Esophagus muscularis mucosa (tissue), 4 donors: Measurements from ENCODE around the gene INPP5B. TPM values are rescaled to one million over a fixed set of nuclear protein-coding genes. Genes with fewer than 3 reads are reported as not detected.

Experiments used
- DNase-seq: peaks from one replicate; pipeline ENCODE4 v3.0.0-alpha.2; 2017; ENCODE audit errors: extremely low spot score
- H3K27ac ChIP-seq, 4 donors: fragments of 200-600 bp; sonication (generic); replicated peaks in 1 of 4; 1 replicate in 3 of 4; 2 replicates in 1 of 4; pipeline ENCODE4 v1.5.1; 2016 to 2019; ENCODE audit warnings: mild to moderate bottlenecking in 1 of 4
- H3K27me3 ChIP-seq, 4 donors: fragments of 200-600 bp; sonication (generic); one replicate each; pipeline versions ENCODE4 v1.5.1 to v1.6.0; 2016 to 2019
- H3K36me3 ChIP-seq, 4 donors: fragments of 200-600 bp; sonication (generic); one replicate each; pipeline ENCODE4 v1.5.1; 2016 to 2019
- H3K4me1 ChIP-seq, 4 donors: fragments of 200-600 bp; sonication (generic); one replicate each; pipeline ENCODE4 v1.5.1; 2016 to 2019
- H3K4me3 ChIP-seq, 4 donors: fragments of 200-600 bp; sonication (generic); 1 replicate in 2 of 4; 2 replicates in 2 of 4; pipeline ENCODE4 v1.5.1; 2016 to 2019; ENCODE audit warnings: mild to moderate bottlenecking in 4 of 4, moderate library complexity in 1 of 4
- H3K9me3 ChIP-seq, 4 donors: fragments of 200-600 bp; sonication (generic); 1 replicate in 3 of 4; 2 replicates in 1 of 4; pipeline ENCODE4 v1.5.1; 2016 to 2019
- EP300 ChIP-seq: sonication (generic); formaldehyde crosslinking; IDR thresholded peaks from one replicate; pipeline ENCODE4 v1.6.1; 2017; ENCODE audit warnings: antibody characterized with exemption
- POLR2A ChIP-seq: fragments of 450-650 bp; IDR thresholded peaks from one replicate; pipeline ENCODE4 v1.6.1; 2017; ENCODE audit warnings: antibody characterized with exemption, moderate library complexity, mild to moderate bottlenecking, low read depth
- POLR2AphosphoS5 ChIP-seq, 2 donors: sonication (generic); formaldehyde crosslinking; IDR thresholded peaks; one replicate each; pipeline ENCODE4 v1.6.1; 2017; ENCODE audit warnings: antibody characterized with exemption in 2 of 2
- WGBS: methylation state at CpG from one replicate; pipeline ENCODE4 v1.1.5; 2018; 5-methylcytosine and 5-hydroxymethylcytosine counted together
- intact Hi-C: fragments of 100-400 bp; cut with DNase I; formaldehyde crosslinking; loops from one replicate; pipeline ENCODE4 v1.15.1; 2023
- total RNA-seq, 4 donors: library from RNA; depleted of rRNA; stranded (reverse); fragments of >200 nt; gene quantifications; one replicate each; pipeline versions ENCODE4 v1.1.0 to v1.2.1, GENCODE V29; 2016
- TF ChIP-seq, protein P1 (sequence below), 3 experiments: fragments of 200-600 bp in 2 of 3; fragments of 450-650 bp in 1 of 3; sonication (generic) in 2 of 3; IDR thresholded peaks; one replicate each; pipeline ENCODE4 v1.5.1; 2017 to 2019; ENCODE audit warnings: antibody characterized with exemption in 3 of 3, mild to moderate bottlenecking in 2 of 3, moderate library complexity in 1 of 3

INPP5B gene
- total RNA-seq, 4 donors from 2014 or later, result 31.1 to 38.9 (median 36.8) TPM

DNA sequence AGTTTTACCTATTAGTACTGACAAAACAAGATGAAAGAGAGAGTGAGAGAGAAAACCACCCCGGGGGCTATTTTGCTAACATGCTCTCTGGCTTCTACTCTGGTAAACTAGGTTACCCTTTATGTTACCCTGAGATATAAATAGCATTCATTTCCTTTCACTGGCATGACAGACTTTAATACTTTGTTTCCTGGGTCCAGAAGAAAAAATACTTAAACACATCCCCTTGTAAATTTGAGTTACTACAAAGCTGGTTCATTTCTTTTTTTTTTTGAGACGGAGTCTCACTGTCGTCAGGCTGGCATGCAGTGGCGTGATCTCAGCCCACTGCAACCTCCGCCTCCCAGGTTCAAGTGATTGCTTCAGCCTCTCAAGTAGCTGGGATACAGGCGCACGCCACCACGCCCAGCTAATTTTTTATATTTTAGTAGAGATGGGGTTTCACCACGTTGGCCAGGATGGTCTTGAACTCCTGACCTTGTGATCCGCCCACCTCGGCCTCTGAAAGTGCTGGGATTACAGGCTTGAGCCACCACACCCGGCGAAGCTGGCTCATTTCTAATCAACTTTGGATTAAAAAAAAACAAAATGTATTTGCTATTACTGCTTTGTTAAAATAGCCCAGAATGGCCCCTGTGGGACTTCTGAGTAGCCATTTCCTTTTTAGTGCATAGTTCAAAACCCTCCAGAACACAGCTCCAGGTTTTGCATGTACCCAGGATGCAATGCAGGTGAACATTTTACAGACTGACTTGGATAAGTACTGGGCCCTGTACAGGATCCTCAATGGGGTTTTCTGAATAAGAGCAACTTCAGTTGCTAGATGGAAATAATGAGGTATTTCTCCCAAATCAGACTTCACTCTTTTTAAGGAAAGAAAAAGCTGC is 20.6 kb downstream of the INPP5B start:
- Histone ChIP-seq H3K36me3 (peaks cover 0 to 48% (median 12%) of the 10 kb centered on the region in 4 donors), H3K27me3 (no peaks in the 10 kb centered on the region), H3K27ac (peak overlapping the region in 2 of 4 donors; percentile 14 to 30), H3K9me3 (no peaks in the 10 kb centered on the region), H3K4me1 (peaks cover 26 to 40% (median 32%) of the 10 kb centered on the region in 4 donors), H3K4me3 (no peak overlapping the region)
- no peak for DNase-seq
- 69% methylated on average over 13 of the region's 13 CpGs for WGBS
- intact Hi-C loops, result no loop called here
- TF ChIP-seq POLR2AphosphoS5 (IDR thresholded peaks at IDR 0.05), result no peak
- TF ChIP-seq POLR2A, result no peak
- TF ChIP-seq, protein P1, sequence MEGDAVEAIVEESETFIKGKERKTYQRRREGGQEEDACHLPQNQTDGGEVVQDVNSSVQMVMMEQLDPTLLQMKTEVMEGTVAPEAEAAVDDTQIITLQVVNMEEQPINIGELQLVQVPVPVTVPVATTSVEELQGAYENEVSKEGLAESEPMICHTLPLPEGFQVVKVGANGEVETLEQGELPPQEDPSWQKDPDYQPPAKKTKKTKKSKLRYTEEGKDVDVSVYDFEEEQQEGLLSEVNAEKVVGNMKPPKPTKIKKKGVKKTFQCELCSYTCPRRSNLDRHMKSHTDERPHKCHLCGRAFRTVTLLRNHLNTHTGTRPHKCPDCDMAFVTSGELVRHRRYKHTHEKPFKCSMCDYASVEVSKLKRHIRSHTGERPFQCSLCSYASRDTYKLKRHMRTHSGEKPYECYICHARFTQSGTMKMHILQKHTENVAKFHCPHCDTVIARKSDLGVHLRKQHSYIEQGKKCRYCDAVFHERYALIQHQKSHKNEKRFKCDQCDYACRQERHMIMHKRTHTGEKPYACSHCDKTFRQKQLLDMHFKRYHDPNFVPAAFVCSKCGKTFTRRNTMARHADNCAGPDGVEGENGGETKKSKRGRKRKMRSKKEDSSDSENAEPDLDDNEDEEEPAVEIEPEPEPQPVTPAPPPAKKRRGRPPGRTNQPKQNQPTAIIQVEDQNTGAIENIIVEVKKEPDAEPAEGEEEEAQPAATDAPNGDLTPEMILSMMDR (IDR thresholded peaks at IDR 0.05), result no peak
- no peak for TF ChIP-seq EP300

DNA sequence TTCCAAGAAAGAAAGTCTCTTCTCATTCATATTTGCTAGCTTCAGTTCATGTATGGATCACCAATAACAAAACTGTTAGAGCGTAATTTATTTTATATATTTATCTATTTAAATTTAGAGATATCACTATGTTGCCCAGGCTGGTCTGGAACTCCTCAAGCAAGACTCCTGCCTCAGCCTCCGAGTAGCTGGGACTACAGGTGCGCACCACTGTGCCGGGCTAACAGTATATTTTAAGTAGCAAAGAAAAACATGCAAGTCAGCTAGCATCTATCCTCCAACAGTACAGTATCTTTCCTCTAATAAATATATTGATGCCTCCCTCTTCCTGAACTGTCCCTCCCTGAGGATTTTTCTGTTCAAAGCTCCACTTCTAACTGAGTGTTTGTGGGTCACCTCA is 21.5 kb downstream of the INPP5B start:
- Histone ChIP-seq H3K9me3 (no peaks in the 10 kb centered on the region), H3K4me3 (no peak overlapping the region), H3K4me1 (peaks cover 16 to 31% (median 22%) of the 10 kb centered on the region in 4 donors), H3K27ac (no peak overlapping the region), H3K27me3 (no peaks in the 10 kb centered on the region), H3K36me3 (peaks cover 0 to 53% (median 12%) of the 10 kb centered on the region in 4 donors)
- WGBS, result 79% methylated on average over 4 of the region's 4 CpGs
- DNase-seq, result no peak
- TF ChIP-seq POLR2A (no peak), EP300 (no peak), POLR2AphosphoS5 (IDR thresholded peaks at IDR 0.05) (no peak)
- TF ChIP-seq, protein P1 (IDR thresholded peaks at IDR 0.05), result no peak
- intact Hi-C loops, result no loop called here

DNA sequence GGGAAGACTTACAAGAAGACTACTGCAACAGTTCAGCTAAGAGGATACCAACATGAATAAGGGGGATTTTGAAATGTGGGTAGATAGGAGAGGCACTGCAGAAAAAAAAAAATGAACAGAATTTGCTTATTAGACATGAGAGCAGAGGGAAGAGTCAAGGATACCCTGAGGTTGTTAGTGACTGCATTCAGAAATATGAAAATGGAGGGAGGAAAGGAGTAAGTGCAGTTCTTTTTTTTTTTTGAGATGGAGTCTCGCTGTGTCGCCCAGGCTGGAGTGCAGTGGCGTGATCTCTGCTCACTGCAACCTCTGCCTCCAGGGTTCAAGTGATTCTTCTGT is 23.3 kb downstream of the INPP5B start:
- no peak for DNase-seq
- 95% methylated on average over 3 of the region's 3 CpGs for WGBS
- Histone ChIP-seq H3K27ac (no peak overlapping the region), H3K4me3 (no peak overlapping the region), H3K4me1 (peaks cover 14 to 33% (median 23%) of the 10 kb centered on the region in 4 donors), H3K36me3 (peaks cover 0 to 48% (median 15%) of the 10 kb centered on the region in 4 donors), H3K9me3 (no peaks in the 10 kb centered on the region), H3K27me3 (no peaks in the 10 kb centered on the region)
- TF ChIP-seq POLR2A (no peak), POLR2AphosphoS5 (IDR thresholded peaks at IDR 0.05) (no peak), EP300 (no peak)
- TF ChIP-seq, protein P1 (IDR thresholded peaks at IDR 0.05), result no peak
- intact Hi-C loops, result no loop called here

DNA sequence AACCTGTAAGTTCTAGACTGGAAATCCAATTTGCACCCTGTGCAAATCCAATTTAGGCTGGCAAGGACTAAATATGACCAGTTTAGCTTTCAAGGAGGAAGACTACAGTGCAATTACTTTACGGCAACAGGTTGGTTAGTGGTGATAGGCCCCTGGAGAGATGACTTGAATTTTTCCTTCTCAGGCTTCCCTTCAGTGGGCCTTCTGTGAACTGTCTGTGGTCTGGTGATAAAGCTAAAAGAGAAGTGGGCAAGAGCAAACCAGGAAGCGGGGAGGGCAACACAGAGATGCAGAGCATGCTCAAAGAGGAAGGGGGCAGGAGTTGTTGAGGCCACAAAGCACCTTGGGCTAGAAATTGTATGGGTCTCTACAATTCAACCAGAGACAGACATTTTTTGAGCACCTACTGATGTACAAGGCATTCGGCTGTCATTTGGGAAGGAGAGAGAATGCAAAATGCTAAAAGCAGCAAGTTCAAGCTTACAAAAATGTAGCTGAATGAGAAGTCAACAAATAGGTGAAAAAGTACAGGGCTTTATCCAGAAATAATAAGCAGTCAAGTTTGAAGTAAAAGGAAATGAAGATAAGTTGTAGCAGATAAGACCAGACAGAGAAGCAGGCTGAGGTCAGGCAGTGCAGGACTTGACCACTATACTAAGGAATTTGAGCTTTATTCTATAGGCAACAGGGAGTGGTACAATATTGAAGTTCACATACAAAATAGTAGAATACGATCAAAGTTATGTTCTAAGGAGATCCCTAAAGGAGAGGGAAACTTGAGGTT is 23.9 kb downstream of the INPP5B start:
- intact Hi-C loops, result no loop called here
- no peak for DNase-seq
- H3K4me3 ChIP-seq, result no peak overlapping the region
- H3K27me3 ChIP-seq, result no peaks in the 10 kb centered on the region
- no peaks in the 10 kb centered on the region for H3K9me3 ChIP-seq
- TF ChIP-seq POLR2A (no peak), POLR2AphosphoS5 (IDR thresholded peaks at IDR 0.05) (no peak), EP300 (no peak)
- TF ChIP-seq, protein P1 (IDR thresholded peaks at IDR 0.05), result no peak
- peaks cover 0 to 44% (median 15%) of the 10 kb centered on the region in 4 donors for H3K36me3 ChIP-seq
- H3K27ac ChIP-seq, result no peak overlapping the region
- 70% methylated on average over 4 of the region's 4 CpGs for WGBS
- H3K4me1 ChIP-seq, result peaks cover 14 to 33% (median 22%) of the 10 kb centered on the region in 4 donors
